G401 (cell line): Measurements from ENCODE around the gene B3GNT9. TPM values are rescaled to one million over a fixed set of nuclear protein-coding genes. Genes with fewer than 3 reads are reported as not detected.
"Not testable (repeated sequence)": the region's sequence is repeated elsewhere in the genome, so short reads cannot be mapped to it uniquely, and the experiment has no call there.

ENCODE experiments used
- DNase-seq: peaks from one replicate; pipeline ENCODE4 v3.0.0-alpha.2; 2015; ENCODE audit warnings: low spot score
- in situ Hi-C: cut with HindIII; loops from 2 replicates; pipeline ENCODE4 v1.10.0; 2016; ENCODE audit warnings: low sequenced_read_pairs, mixed read lengths
- total RNA-seq: library from RNA; depleted of rRNA; stranded (reverse); fragments of >200 nt; shearing (Covaris generic); gene quantifications from 2 replicates; pipeline ENCODE4 v1.2.3, GENCODE V29; 2014

The B3GNT9 gene
- total RNA-seq, 1 experiment from 2014 or later: not detected

GRCh38 chr16:67129422-67129821, 21.4 kb downstream of the B3GNT9 start:
- in situ Hi-C loops: no loop called here
- DNase-seq: no peak

- no peak for DNase-seq
- in situ Hi-C loops: no loop called here
These were observed 21.9 kb downstream of the B3GNT9 start for GRCh38 chr16:67128887-67129286.

GRCh38 chr16:67128417-67128816, 22.4 kb downstream of the B3GNT9 start:
- in situ Hi-C loops: no loop called here
- no peak for DNase-seq

GRCh38 chr16:67122799-67123198, 28.0 kb downstream of the B3GNT9 start:
- in situ Hi-C loops: not testable (repeated sequence)

GRCh38 chr16:67120025-67120424, 30.8 kb downstream of the B3GNT9 start:
- in situ Hi-C loops: no loop called here
- no peak for DNase-seq

More at GRCh38 chr16:67122799-67123198, 28.0 kb downstream of the B3GNT9 start:
- DNase-seq: not testable (repeated sequence)

GRCh38 chr16:67117716-67118115, 33.1 kb downstream of the B3GNT9 start:
- no peak for DNase-seq
- in situ Hi-C loops: no loop called here

GRCh38 chr16:67116388-67117311, 34.1 kb downstream of the B3GNT9 start:
- in situ Hi-C loops: no loop called here

GRCh38 chr16:67115639-67116038, 35.2 kb downstream of the B3GNT9 start:
- in situ Hi-C loops: no loop called here
- no peak for DNase-seq

More at GRCh38 chr16:67116388-67117311, 34.1 kb downstream of the B3GNT9 start:
- no peak for DNase-seq

- no peak for DNase-seq
- in situ Hi-C loops: no loop called here
These were observed 36.0 kb downstream of the B3GNT9 start for GRCh38 chr16:67114793-67115192.

- no peak for DNase-seq
- in situ Hi-C loops: no loop called here
These were observed 38.0 kb downstream of the B3GNT9 start for GRCh38 chr16:67112591-67113399.

- DNase-seq: no peak
- in situ Hi-C loops: no loop called here
These were observed 38.8 kb downstream of the B3GNT9 start for GRCh38 chr16:67111951-67112444.

GRCh38 chr16:67109407-67110135, 41.2 kb downstream of the B3GNT9 start, which contains the start of gene PHAF1:
PHAF1 (plus strand) TSS chr16:67109941; CDS start chr16:67110176, 235 bp downstream.
- in situ Hi-C loops: no loop called here
- DNase-seq: peak; percentile 92

- in situ Hi-C loops: no loop called here
These were observed 41.8 kb downstream of the B3GNT9 start for GRCh38 chr16:67108931-67109406.

GRCh38 chr16:67108489-67108888, 42.3 kb downstream of the B3GNT9 start:
- in situ Hi-C loops: no loop called here
- no peak for DNase-seq

More at GRCh38 chr16:67108931-67109406, 41.8 kb downstream of the B3GNT9 start:
- DNase-seq: no peak

GRCh38 chr16:67105881-67106280, 44.9 kb downstream of the B3GNT9 start:
- no peak for DNase-seq
- in situ Hi-C loops: no loop called here

- in situ Hi-C loops: no loop called here
These were observed 45.6 kb downstream of the B3GNT9 start for GRCh38 chr16:67105246-67105645.

GRCh38 chr16:67104845-67105244, 46.0 kb downstream of the B3GNT9 start:
- no peak for DNase-seq
- in situ Hi-C loops: no loop called here

More at GRCh38 chr16:67105246-67105645, 45.6 kb downstream of the B3GNT9 start:
- DNase-seq: no peak

- DNase-seq: peak; percentile 16
- in situ Hi-C loops: no loop called here
These were observed 46.7 kb downstream of the B3GNT9 start for GRCh38 chr16:67104061-67104460.
